ENCODE measurements around the gene AMZ1. TPM values are rescaled to one million over a fixed set of nuclear protein-coding genes. Genes with fewer than 3 reads are reported as not detected.

AMZ1 gene
- polyA plus RNA-seq, 2 donors: 0.10 to 0.11 TPM

DNA sequence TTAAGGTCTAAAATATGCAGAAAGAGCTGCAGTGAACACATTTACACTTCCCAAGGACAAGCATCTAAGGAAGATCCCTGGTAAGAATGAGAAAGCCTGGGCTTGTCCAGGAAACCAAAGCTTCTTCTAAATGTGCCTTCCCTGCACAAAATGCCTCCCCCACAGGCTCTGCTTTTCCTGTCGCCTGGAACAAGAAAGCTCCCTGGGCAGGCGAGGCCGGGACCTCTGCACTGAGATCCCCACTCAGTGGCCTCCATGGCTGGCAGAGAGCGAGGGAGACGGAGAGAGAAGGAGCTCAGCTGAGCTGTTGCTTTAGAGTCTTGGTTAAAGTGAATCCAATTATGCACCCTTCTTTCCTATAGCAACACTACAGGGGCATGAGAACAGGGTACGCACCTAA is 75.6 kb downstream of the AMZ1 start:
- Histone ChIP-seq H3K9me3 (ENCODE audit: control insufficient read depth in 2 of 2, insufficient read depth in 1 of 2, low read depth in 1 of 2, low read length in 1 of 2) (no peaks in the 10 kb centered on the region), H3K4me3 (ENCODE audit: low read depth in 1 of 2, low read length in 2 of 2) (no peak overlapping the region), H3K27ac (ENCODE audit: low read depth in 2 of 2, low read length in 1 of 2) (peak overlapping the region; percentile 48 to 92), H3K27me3 (ENCODE audit: control insufficient read depth in 1 of 2, insufficient read depth in 2 of 2, low read length in 2 of 2) (no peaks in the 10 kb centered on the region), H3K36me3 (ENCODE audit: control insufficient read depth in 2 of 2, insufficient read depth in 2 of 2, low read length in 1 of 2) (no peaks in the 10 kb centered on the region), H3K4me1 (ENCODE audit: control insufficient read depth in 2 of 2, insufficient read depth in 2 of 2, low read length in 1 of 2) (peaks cover 10 to 11% of the 10 kb centered on the region in 2 donors)
- 70 to 79% methylated on average over 6 of the region's 6 CpGs for WGBS, 2 donors

- Histone ChIP-seq H3K27ac (ENCODE audit: low read depth in 2 of 2, low read length in 1 of 2) (no peak overlapping the region), H3K4me3 (ENCODE audit: low read depth in 1 of 2, low read length in 2 of 2) (no peak overlapping the region)
- WGBS, 2 donors: 94 to 98% methylated on average over 11 of the region's 11 CpGs
These were observed 76.6 kb downstream of the AMZ1 start for GRCh38 chr7:2764621-2765020.

More at GRCh38 chr7:2764621-2765020, 76.6 kb downstream of the AMZ1 start:
- no peaks in the 10 kb centered on the region for H3K9me3 ChIP-seq (ENCODE audit: control insufficient read depth in 2 of 2, insufficient read depth in 1 of 2, low read depth in 1 of 2, low read length in 1 of 2)
- H3K36me3 ChIP-seq (ENCODE audit: control insufficient read depth in 2 of 2, insufficient read depth in 2 of 2, low read length in 1 of 2): no peaks in the 10 kb centered on the region
- H3K27me3 ChIP-seq (ENCODE audit: control insufficient read depth in 1 of 2, insufficient read depth in 2 of 2, low read length in 2 of 2): no peaks in the 10 kb centered on the region
- peaks cover 8 to 11% of the 10 kb centered on the region in 2 donors for H3K4me1 ChIP-seq (ENCODE audit: control insufficient read depth in 2 of 2, insufficient read depth in 2 of 2, low read length in 1 of 2)

Other genes starting within 250 kb of the AMZ1 start
- not detected for gene GRIFIN, start 211.8 kb upstream of the AMZ1 start, polyA plus RNA-seq
- 10 to 100 TPM; 12.0 to 13.7 TPM for gene LFNG, start 168.4 kb upstream of the AMZ1 start, polyA plus RNA-seq
- gene BRAT1, start 132.7 kb upstream of the AMZ1 start, polyA plus RNA-seq: 10 to 100 TPM; 15.6 to 19.5 TPM
- 1 to 10 TPM; 2.4 to 3.4 TPM for gene IQCE, start 129.2 kb upstream of the AMZ1 start, polyA plus RNA-seq
- gene TTYH3, start 56.2 kb upstream of the AMZ1 start, polyA plus RNA-seq: 1 to 10 TPM; 3.5 to 3.8 TPM
- 1 to 10 TPM; 2.1 to 5.2 TPM for gene GNA12, start 156.1 kb downstream of the AMZ1 start, polyA plus RNA-seq

All from esophagus (tissue), 2 donors.